ENCODE measurements around the gene FAP. TPM values are rescaled to one million over a fixed set of nuclear protein-coding genes. Genes with fewer than 3 reads are reported as not detected.

The FAP gene
- total and polyA plus RNA-seq, 2 of the 8 experiments (the other 6 are each of a cell fraction or from before 2014, with no cell fraction given), result not detected

DNA sequence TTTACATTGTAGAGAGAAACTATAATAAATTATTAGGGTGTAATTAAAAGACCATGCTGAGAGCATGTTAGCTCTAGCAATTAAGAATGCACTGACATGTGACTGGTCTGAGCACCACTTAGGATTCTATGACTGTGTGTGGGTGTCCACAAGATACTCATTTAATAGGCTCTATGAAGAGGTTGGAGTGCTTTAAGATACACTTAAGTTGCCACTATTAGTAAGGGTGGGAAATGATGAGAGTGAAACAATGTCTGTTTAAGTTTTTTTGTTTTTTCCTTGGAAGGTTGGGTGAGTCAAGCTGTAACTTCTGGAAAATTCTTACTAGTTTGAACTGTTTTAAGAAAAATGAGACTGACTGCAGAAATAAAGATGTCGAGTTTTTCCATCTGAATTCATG is 1.8 kb upstream of the FAP start:
- no peak overlapping the region for H3K4me2 ChIP-seq (ENCODE audit: insufficient read depth in 1 of 2, low read depth in 2 of 2, low read length in 2 of 2)
- no peak overlapping the region for H3K56ac ChIP-seq (replicated peaks; ENCODE audit: insufficient read length, low read depth, low read length)
- no peak overlapping the region for H2BK15ac ChIP-seq (ENCODE audit: low read length)
- no peak overlapping the region for H2AK5ac ChIP-seq (ENCODE audit: low read depth, low read length)
- no peak overlapping the region for H4K91ac ChIP-seq (replicated peaks; ENCODE audit: insufficient read length, low read length)
- no peaks in the 10 kb centered on the region for H3K79me2 ChIP-seq (ENCODE audit: control insufficient read depth in 1 of 2, insufficient read depth in 2 of 2, low read length in 2 of 2)
- H2AFZ ChIP-seq (ENCODE audit: low read length), result no peak overlapping the region
- H3K18ac ChIP-seq (ENCODE audit: extremely low read depth, low read length), result no peak overlapping the region
- no peak overlapping the region for H2BK20ac ChIP-seq (ENCODE audit: low read length)
- no peak for DNase-seq (ENCODE audit: low read depth in 1 of 2, low spot score in 2 of 2)
- no peak overlapping the region for H3K4ac ChIP-seq (replicated peaks; ENCODE audit: insufficient read length, low read depth, low read length)
- no peak overlapping the region for H3K27ac ChIP-seq (ENCODE audit: low read depth, low read length)
- no peak overlapping the region for H2BK5ac ChIP-seq (ENCODE audit: low read depth, low read length)
- no peaks in the 10 kb centered on the region for H3K4me1 ChIP-seq (replicated peaks in 1 of 4; ENCODE audit: control insufficient read depth in 3 of 4, insufficient read depth in 4 of 4, low read length in 3 of 4)
- H2BK120ac ChIP-seq (replicated peaks; ENCODE audit: low read depth, low read length), result no peak overlapping the region
- no peaks in the 10 kb centered on the region for H3K36me3 ChIP-seq (ENCODE audit: control insufficient read depth in 2 of 4, insufficient read depth in 4 of 4, low read length in 3 of 4)
- H4K5ac ChIP-seq (ENCODE audit: insufficient read length, low read depth, low read length), result no peak overlapping the region
- no peaks in the 10 kb centered on the region for H4K20me1 ChIP-seq (replicated peaks in 1 of 2; ENCODE audit: control insufficient read depth in 1 of 2, insufficient read depth in 2 of 2, low read length in 2 of 2)
- no peak overlapping the region for H3K23ac ChIP-seq (ENCODE audit: insufficient read length)
- no peaks in the 10 kb centered on the region for H3K79me1 ChIP-seq (ENCODE audit: low read depth, low read length)
- H2BK12ac ChIP-seq (ENCODE audit: low read depth, low read length), result no peak overlapping the region
- no peaks in the 10 kb centered on the region for H3K9me3 ChIP-seq (ENCODE audit: insufficient read depth in 2 of 2, low read depth in 1 of 2, low read length in 1 of 2)
- peaks cover 0 to 1% (median 0%) of the 10 kb centered on the region in 4 experiments; a peak in 1 of 7 replicates for H3K27me3 ChIP-seq (replicated peaks in 1 of 4; ENCODE audit: control insufficient read depth in 3 of 4, extremely low read depth in 1 of 4, insufficient read depth in 3 of 4, low read length in 3 of 4)
- no peak for FAIRE-seq
- no peak overlapping the region for H3K9ac ChIP-seq (replicated peaks in 1 of 4; ENCODE audit: extremely low read depth in 1 of 4, low read depth in 3 of 4, low read length in 3 of 4)
- H3K14ac ChIP-seq (ENCODE audit: insufficient read length), result no peak overlapping the region
- POLR2A ChIA-PET (ENCODE audit: partially characterized antibody), result no interaction called here
- WGBS, 2 experiments (ENCODE audit: extremely low coverage in 1 of 2, insufficient coverage in 1 of 2, insufficient read length in 1 of 2, insufficient replicate concordance in 2 of 2, low coverage in 1 of 2, low lambda C conversion rate in 2 of 2, missing lambda C conversion rate in 1 of 2), result 97% methylated on average over 1 of the region's 1 CpG; no CpG with 5 or more reads in 1 of the 2 experiments
- no peak overlapping the region for H3K4me3 ChIP-seq (ENCODE audit: extremely low read depth in 1 of 4, insufficient read depth in 2 of 4, low read depth in 3 of 4, low read length in 4 of 4)
- H3K23me2 ChIP-seq (ENCODE audit: low read depth, low read length), result no peaks in the 10 kb centered on the region
- no peak overlapping the region for H4K8ac ChIP-seq (ENCODE audit: extremely low read depth, insufficient read depth, low read length)
- TF ChIP-seq MAFK (IDR thresholded peaks at IDR 0.05; ENCODE audit: low read depth, low read length), result no peak
- no peak for TF ChIP-seq CREB1 (IDR thresholded peaks at IDR 0.05)
- no peak for TF ChIP-seq KDM5A (IDR thresholded peaks at IDR 0.05; ENCODE audit: low read length)
- TF ChIP-seq GABPA (IDR thresholded peaks at IDR 0.05; ENCODE audit: borderline replicate concordance, insufficient read depth, low read length), result no peak
- TF ChIP-seq, protein P1, sequence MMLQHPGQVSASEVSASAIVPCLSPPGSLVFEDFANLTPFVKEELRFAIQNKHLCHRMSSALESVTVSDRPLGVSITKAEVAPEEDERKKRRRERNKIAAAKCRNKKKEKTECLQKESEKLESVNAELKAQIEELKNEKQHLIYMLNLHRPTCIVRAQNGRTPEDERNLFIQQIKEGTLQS (IDR thresholded peaks at IDR 0.05; ENCODE audit: insufficient read depth, low read depth, low read length), result no peak
- no peak for TF ChIP-seq YY1 (IDR thresholded peaks at IDR 0.05; ENCODE audit: low read depth, low read length)
- no peak for TF ChIP-seq SAP30 (IDR thresholded peaks at IDR 0.05; ENCODE audit: insufficient read depth, insufficient replicate concordance, low read length)
- CTCF ChIA-PET (ENCODE audit: partially characterized antibody), result interaction anchor here (0.6 to 1.4 kb wide), 4 partner anchors 17 to 1966 kb away, joined by 3 read pairs; no protein-coding TSS in a partner anchor

Measured in H1 (cell line).